K562 (cell line): Measurements from ENCODE around the gene COL9A2. TPM values are rescaled to one million over a fixed set of nuclear protein-coding genes. Genes with fewer than 3 reads are reported as not detected.

Source experiments
- BCL6 ChIP-seq: fragments of 250-450 bp; sonication (Bioruptor Pico); IDR thresholded peaks from 2 replicates; pipeline ENCODE4 v1.4.0; 2020
- BRCA1 ChIP-seq, 2 experiments: fragments of 450-650 bp in 1 of 2; sonication (generic) in 1 of 2; formaldehyde crosslinking in 1 of 2; IDR thresholded peaks; 2 replicates each; pipeline versions ENCODE4 v1.5.0 to v1.6.1; 2017 to 2020; ENCODE audit warnings: mild to moderate bottlenecking in 1 of 2, missing genetic modification reagents in 1 of 2
- C11orf30 ChIP-seq: fragments of 450-650 bp; IDR thresholded peaks from 2 replicates; pipeline ENCODE4 v1.6.1; 2016; ENCODE audit warnings: low read depth, mild to moderate bottlenecking
- CBFA2T2 ChIP-seq: fragments of 450-650 bp; conservative IDR thresholded peaks from 2 replicates; pipeline ENCODE4 v1.6.1; 2017; ENCODE audit warnings: mild to moderate bottlenecking
- HDGF ChIP-seq: fragments of 450-650 bp; IDR thresholded peaks from 2 replicates; pipeline ENCODE4 v1.6.1; 2016
- HNRNPLL ChIP-seq: fragments of 200-400 bp; formaldehyde crosslinking; IDR thresholded peaks from 2 replicates; pipeline ENCODE4 v1.6.1; 2017; ENCODE audit warnings: low read length, low read depth, mild to moderate bottlenecking; ENCODE audit not compliant: poor library complexity, severe bottlenecking
- KDM1A ChIP-seq, 2 experiments: fragments of 450-650 bp; IDR thresholded peaks; 2 replicates each; pipeline ENCODE4 v1.6.1; 2016; ENCODE audit warnings: mild to moderate bottlenecking in 2 of 2
- MYC ChIP-seq, 2 experiments: fragments of 250-450 bp in 1 of 2; sonication (Bioruptor Pico) in 1 of 2; IDR thresholded peaks; 2 replicates each; pipeline versions ENCODE4 v1.5.1 to v1.6.1; 2012 to 2021; ENCODE audit warnings: low read depth in 2 of 2, borderline replicate concordance in 1 of 2, improper control_type of control experiment in 1 of 2, low read length in 1 of 2, mild to moderate bottlenecking in 1 of 2, moderate library complexity in 1 of 2
- NCOR1 ChIP-seq: fragments of 450-650 bp; IDR thresholded peaks from 2 replicates; pipeline ENCODE4 v1.6.1; 2016; ENCODE audit warnings: mild to moderate bottlenecking, moderate library complexity
- PRPF4 ChIP-seq: fragments of 200-400 bp; formaldehyde crosslinking; IDR thresholded peaks from one replicate; pipeline ENCODE4 v1.6.1; 2017; ENCODE audit warnings: low read length, low read depth, mild to moderate bottlenecking; ENCODE audit not compliant: insufficient read depth, poor library complexity, severe bottlenecking
- WHSC1 ChIP-seq: IDR thresholded peaks from one replicate; pipeline ENCODE4 v1.6.1; 2012; ENCODE audit warnings: low read length, control low read depth, inconsistent platforms
- ZNF133 ChIP-seq: fragments of 250-450 bp; sonication (Bioruptor Pico); IDR thresholded peaks from 2 replicates; pipeline ENCODE4 v1.4.0; 2020; ENCODE audit warnings: mild to moderate bottlenecking
- polyA plus RNA-seq, 8 experiments: library from polyadenylated mRNA; depleted of rRNA in 4 of 8; stranded (reverse) in 5 of 8; unstranded in 3 of 8; fragments of >200 nt; fragmentation: Nextera tagmentation in 2 of 8; fragmentation: Illumina TruSeq in 1 of 8; extraction: Ambion mirVana in 2 of 8; extraction: Trizol in 1 of 8; gene quantifications; 2 replicates each; pipeline versions ENCODE4 v1.2.1 to v1.2.3, GENCODE V29; 2011 to 2014; ENCODE audit warnings: inconsistent platforms in 1 of 8, missing spikeins in 1 of 8
- total RNA-seq, 7 experiments: library from RNA; depleted of rRNA in 6 of 7; stranded (reverse); fragments of >200 nt in 6 of 7; fragmentation: Illumina TruSeq in 2 of 7; extraction: Trizol in 2 of 7; gene quantifications; 2 replicates each; pipeline versions ENCODE4 v1.2.1 to v1.2.3, GENCODE V29; 2011 to 2021; ENCODE audit warnings: low replicate concordance in 1 of 7
- TF ChIP-seq, protein P1 (sequence below), 2 experiments: fragments of 150-350 bp in 1 of 2; IDR thresholded peaks; 2 replicates each; pipeline ENCODE4 v1.6.1; 2012 to 2016; ENCODE audit warnings: low read depth in 2 of 2, low read length in 2 of 2, mild to moderate bottlenecking in 1 of 2, moderate library complexity in 1 of 2
- TF ChIP-seq, protein P2 (sequence below): sonication (generic); formaldehyde crosslinking; IDR thresholded peaks from 2 replicates; pipeline ENCODE4 v1.8.1; 2023; ENCODE audit warnings: mild to moderate bottlenecking, missing genetic modification reagents

The COL9A2 gene
- total and polyA plus RNA-seq, 9 of the 15 experiments (the other 6 are each of a cell fraction or from before 2014, with no cell fraction given): 0.03 to 2.2 (median 0.31) TPM

DNA sequence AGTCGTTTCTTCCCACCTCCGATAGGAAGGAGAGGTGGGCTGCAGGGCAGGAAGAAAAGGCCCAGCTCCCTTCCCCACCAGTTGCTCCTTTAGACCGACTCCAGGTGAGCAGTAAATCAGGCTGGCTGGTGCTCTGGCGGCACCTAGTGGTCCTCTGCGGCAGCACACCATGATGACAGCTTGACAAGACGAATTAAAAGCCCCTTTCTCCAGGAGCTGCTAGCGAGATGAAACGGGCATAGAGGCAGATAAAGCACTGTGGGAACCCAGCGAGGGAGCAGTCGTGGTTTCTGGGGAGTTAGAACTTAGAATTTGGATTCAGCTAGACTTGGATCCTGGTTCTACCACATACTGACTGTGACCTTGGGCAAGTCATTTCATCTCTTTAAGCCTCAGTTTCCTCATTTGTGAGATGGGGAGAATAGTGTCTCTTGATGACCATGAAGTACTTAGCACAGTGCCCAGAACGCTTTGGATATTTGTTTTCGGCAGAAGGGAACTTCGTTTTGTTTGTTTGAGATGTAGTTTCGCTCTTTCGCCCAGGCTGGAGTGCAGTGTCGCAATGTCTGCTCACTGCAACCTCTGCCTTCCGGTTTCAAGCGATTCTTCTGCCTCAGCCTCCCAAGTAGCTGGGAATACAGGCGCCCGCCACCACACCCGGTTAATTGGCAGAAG lies 21.8 kb upstream of the COL9A2 start (continued):
- TF ChIP-seq, protein P1, sequence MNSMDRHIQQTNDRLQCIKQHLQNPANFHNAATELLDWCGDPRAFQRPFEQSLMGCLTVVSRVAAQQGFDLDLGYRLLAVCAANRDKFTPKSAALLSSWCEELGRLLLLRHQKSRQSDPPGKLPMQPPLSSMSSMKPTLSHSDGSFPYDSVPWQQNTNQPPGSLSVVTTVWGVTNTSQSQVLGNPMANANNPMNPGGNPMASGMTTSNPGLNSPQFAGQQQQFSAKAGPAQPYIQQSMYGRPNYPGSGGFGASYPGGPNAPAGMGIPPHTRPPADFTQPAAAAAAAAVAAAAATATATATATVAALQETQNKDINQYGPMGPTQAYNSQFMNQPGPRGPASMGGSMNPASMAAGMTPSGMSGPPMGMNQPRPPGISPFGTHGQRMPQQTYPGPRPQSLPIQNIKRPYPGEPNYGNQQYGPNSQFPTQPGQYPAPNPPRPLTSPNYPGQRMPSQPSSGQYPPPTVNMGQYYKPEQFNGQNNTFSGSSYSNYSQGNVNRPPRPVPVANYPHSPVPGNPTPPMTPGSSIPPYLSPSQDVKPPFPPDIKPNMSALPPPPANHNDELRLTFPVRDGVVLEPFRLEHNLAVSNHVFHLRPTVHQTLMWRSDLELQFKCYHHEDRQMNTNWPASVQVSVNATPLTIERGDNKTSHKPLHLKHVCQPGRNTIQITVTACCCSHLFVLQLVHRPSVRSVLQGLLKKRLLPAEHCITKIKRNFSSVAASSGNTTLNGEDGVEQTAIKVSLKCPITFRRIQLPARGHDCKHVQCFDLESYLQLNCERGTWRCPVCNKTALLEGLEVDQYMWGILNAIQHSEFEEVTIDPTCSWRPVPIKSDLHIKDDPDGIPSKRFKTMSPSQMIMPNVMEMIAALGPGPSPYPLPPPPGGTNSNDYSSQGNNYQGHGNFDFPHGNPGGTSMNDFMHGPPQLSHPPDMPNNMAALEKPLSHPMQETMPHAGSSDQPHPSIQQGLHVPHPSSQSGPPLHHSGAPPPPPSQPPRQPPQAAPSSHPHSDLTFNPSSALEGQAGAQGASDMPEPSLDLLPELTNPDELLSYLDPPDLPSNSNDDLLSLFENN (IDR thresholded peaks at IDR 0.05; ENCODE audit: low read depth in 2 of 2, low read length in 2 of 2): peak; percentile 30 to 33; a peak in 2 of 4 replicates
- no peak for TF ChIP-seq PRPF4
- no peak for TF ChIP-seq HNRNPLL
- no peak for TF ChIP-seq KDM1A (IDR thresholded peaks at IDR 0.05)
- TF ChIP-seq BRCA1 (IDR thresholded peaks at IDR 0.05): no peak
- no peak for TF ChIP-seq BRCA1 (CRISPR knock-in tag; IDR thresholded peaks at IDR 0.05)
- no peak for TF ChIP-seq C11orf30
- TF ChIP-seq WHSC1: no peak
- no peak for TF ChIP-seq NCOR1
- TF ChIP-seq, protein P2, sequence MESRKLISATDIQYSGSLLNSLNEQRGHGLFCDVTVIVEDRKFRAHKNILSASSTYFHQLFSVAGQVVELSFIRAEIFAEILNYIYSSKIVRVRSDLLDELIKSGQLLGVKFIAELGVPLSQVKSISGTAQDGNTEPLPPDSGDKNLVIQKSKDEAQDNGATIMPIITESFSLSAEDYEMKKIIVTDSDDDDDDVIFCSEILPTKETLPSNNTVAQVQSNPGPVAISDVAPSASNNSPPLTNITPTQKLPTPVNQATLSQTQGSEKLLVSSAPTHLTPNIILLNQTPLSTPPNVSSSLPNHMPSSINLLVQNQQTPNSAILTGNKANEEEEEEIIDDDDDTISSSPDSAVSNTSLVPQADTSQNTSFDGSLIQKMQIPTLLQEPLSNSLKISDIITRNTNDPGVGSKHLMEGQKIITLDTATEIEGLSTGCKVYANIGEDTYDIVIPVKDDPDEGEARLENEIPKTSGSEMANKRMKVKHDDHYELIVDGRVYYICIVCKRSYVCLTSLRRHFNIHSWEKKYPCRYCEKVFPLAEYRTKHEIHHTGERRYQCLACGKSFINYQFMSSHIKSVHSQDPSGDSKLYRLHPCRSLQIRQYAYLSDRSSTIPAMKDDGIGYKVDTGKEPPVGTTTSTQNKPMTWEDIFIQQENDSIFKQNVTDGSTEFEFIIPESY (CRISPR knock-in tag): peak; percentile 79
- no peak for TF ChIP-seq ZNF133 (CRISPR knock-in tag)
- no peak for TF ChIP-seq BCL6 (CRISPR knock-in tag)
- TF ChIP-seq MYC (IDR thresholded peaks at IDR 0.05; ENCODE audit: low read depth, low read length): peak; percentile 48; the same call in 1 of the 2 replicates
- TF ChIP-seq MYC (CRISPR knock-in tag; IDR thresholded peaks at IDR 0.05; ENCODE audit: borderline replicate concordance, low read depth): no peak
- 0 out of 2 replicates have a peak, but pooled peaks have one; percentile 0 for TF ChIP-seq HDGF
- TF ChIP-seq CBFA2T2: no peak
